ENCODE results near the gene POU2AF1. TPM values are rescaled to one million over a fixed set of nuclear protein-coding genes. Genes with fewer than 3 reads are reported as not detected.

Gene POU2AF1
- total RNA-seq, 3 donors from 2014 or later (not counting 1 experiment from before 2014, with no cell fraction given) = 0.82 to 16.8 (median 1.1) TPM

DNA sequence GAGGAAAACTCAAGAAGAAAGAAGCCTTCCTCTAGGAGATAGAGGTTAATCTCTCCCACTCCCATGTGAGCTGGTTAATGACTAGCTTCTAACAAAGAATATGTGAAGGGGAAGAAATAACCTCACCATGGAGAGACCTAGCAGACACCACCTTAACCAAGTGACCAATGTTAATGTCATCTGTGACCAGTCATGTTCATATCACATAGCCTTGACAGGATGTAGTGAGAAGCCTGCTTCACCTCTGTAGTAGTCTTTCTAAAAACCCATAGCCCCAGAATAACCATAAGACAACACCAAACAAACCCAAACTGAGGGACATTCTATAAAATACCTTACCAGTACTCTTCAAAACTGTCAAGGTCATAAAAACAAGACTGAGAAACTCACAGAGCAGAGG lies 21.5 kb upstream of the POU2AF1 start:
- no peak overlapping the region for H3K27ac ChIP-seq (ENCODE audit: low read length)
- TF ChIP-seq, protein P1, sequence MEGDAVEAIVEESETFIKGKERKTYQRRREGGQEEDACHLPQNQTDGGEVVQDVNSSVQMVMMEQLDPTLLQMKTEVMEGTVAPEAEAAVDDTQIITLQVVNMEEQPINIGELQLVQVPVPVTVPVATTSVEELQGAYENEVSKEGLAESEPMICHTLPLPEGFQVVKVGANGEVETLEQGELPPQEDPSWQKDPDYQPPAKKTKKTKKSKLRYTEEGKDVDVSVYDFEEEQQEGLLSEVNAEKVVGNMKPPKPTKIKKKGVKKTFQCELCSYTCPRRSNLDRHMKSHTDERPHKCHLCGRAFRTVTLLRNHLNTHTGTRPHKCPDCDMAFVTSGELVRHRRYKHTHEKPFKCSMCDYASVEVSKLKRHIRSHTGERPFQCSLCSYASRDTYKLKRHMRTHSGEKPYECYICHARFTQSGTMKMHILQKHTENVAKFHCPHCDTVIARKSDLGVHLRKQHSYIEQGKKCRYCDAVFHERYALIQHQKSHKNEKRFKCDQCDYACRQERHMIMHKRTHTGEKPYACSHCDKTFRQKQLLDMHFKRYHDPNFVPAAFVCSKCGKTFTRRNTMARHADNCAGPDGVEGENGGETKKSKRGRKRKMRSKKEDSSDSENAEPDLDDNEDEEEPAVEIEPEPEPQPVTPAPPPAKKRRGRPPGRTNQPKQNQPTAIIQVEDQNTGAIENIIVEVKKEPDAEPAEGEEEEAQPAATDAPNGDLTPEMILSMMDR (IDR thresholded peaks at IDR 0.05) = no peak
- Mint-ChIP-seq H3K4me3 (no peak overlapping the region), H3K36me3 (no peaks in the 10 kb centered on the region), H3K27ac (no peak overlapping the region), H3K9me3 (no peaks in the 10 kb centered on the region), H3K4me1 (no peaks in the 10 kb centered on the region), H3K27me3 (ENCODE audit: low read depth in 2 of 2) (peaks cover 8 to 9% of the 10 kb centered on the region in 2 donors)
- H3K9me3 ChIP-seq (ENCODE audit: control insufficient read depth, insufficient read depth, low read length) = no peaks in the 10 kb centered on the region
- no peaks in the 10 kb centered on the region for H3K27me3 ChIP-seq (ENCODE audit: control insufficient read depth, insufficient read depth, low read length)
- no peak for DNase-seq
- H3K36me3 ChIP-seq (ENCODE audit: control insufficient read depth, insufficient read depth, low read length) = no peaks in the 10 kb centered on the region
- intact Hi-C loops (cut with micrococcal nuclease) = no loop called here
- H3K4me3 ChIP-seq (ENCODE audit: low read length) = no peak overlapping the region
- H3K4me1 ChIP-seq (ENCODE audit: control insufficient read depth, insufficient read depth, low read length) = peaks cover 4% of the 10 kb centered on the region
- no peak for ATAC-seq

DNA sequence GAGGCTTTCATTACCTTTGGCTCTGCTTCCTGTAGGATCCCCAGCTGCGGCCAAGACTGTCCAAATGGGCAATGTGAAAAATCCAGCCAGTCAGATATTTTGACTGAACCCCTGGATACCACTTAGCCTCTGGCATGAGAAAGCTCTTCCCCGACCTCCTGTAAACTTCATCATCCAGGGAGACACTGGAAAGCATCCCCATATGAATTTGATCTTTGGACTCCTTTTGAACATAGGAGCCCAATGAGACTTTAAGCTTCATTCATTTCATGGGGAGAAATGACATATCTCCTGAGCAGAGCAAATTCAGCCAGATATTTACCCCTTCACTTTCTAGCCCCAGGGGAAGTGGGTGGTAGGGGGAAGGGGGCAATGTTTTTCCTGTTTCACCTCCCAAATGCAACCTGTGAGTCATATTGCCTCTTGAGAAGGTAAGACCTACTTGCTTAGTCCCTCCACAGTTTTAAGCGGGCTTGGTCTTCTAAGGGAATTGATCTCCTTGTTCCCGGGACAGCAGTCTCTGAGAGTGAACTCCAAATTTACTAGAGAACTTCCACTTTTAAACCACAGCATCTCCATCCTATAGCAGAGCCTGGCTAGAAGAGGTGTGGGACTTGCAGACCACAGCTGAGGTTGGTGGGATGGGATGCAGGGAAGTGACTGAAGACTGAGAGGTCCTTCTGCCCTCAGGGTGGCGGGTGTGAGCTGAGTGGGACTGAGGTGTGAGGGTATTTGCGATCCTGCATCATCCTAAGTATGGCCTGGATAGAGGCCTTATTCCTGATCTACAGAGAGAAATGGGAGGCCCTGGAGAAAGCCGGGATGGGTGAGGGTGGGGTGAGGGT lies 20.3 kb upstream of the POU2AF1 start:
- Mint-ChIP-seq H3K9me3 (no peaks in the 10 kb centered on the region), H3K4me3 (no peak overlapping the region), H3K4me1 (no peaks in the 10 kb centered on the region), H3K27ac (no peak overlapping the region), H3K27me3 (ENCODE audit: low read depth in 2 of 2) (peaks cover 6 to 8% of the 10 kb centered on the region in 2 donors), H3K36me3 (no peaks in the 10 kb centered on the region)
- ATAC-seq (no peak), DNase-seq (no peak)
- Histone ChIP-seq H3K27ac (ENCODE audit: low read length) (no peak overlapping the region), H3K4me1 (ENCODE audit: control insufficient read depth, insufficient read depth, low read length) (peaks cover 4% of the 10 kb centered on the region), H3K27me3 (ENCODE audit: control insufficient read depth, insufficient read depth, low read length) (no peaks in the 10 kb centered on the region), H3K4me3 (ENCODE audit: low read length) (no peak overlapping the region), H3K36me3 (ENCODE audit: control insufficient read depth, insufficient read depth, low read length) (no peaks in the 10 kb centered on the region), H3K9me3 (ENCODE audit: control insufficient read depth, insufficient read depth, low read length) (no peaks in the 10 kb centered on the region)
- TF ChIP-seq, protein P1 (IDR thresholded peaks at IDR 0.05) = no peak
- WGBS (ENCODE audit: insufficient coverage) = 78% methylated on average over 6 of the region's 7 CpGs
- intact Hi-C loops (cut with micrococcal nuclease) = no loop called here

DNA sequence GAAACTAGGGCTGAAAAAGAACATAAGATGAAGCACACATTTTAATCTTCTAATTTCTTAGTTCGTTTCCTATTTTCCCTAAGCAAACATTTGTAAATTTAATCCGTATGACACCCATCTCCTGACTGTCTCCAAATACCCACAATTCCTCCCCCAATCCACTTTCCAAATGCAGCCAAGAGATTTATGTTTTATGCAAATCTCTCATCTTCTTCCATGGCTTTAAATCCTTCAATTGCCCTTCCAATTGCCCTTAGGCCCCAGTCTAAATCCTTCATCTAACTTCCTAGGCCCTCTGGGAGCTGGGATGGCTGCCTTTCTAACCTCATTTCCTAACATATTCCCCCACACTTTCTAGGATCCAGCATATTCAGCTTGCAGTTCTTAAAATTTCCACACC lies 18.0 kb upstream of the POU2AF1 start:
- no peak for ATAC-seq
- TF ChIP-seq, protein P1 (IDR thresholded peaks at IDR 0.05) = no peak
- Histone ChIP-seq H3K27me3 (ENCODE audit: control insufficient read depth, insufficient read depth, low read length) (no peaks in the 10 kb centered on the region), H3K4me1 (ENCODE audit: control insufficient read depth, insufficient read depth, low read length) (peaks cover 4% of the 10 kb centered on the region), H3K27ac (ENCODE audit: low read length) (no peak overlapping the region), H3K4me3 (ENCODE audit: low read length) (no peak overlapping the region), H3K9me3 (ENCODE audit: control insufficient read depth, insufficient read depth, low read length) (no peaks in the 10 kb centered on the region), H3K36me3 (ENCODE audit: control insufficient read depth, insufficient read depth, low read length) (no peaks in the 10 kb centered on the region)
- H3K9me3 Mint-ChIP-seq = no peaks in the 10 kb centered on the region
- intact Hi-C loops (cut with micrococcal nuclease) = no loop called here
- H3K4me1 Mint-ChIP-seq = no peaks in the 10 kb centered on the region
- H3K4me3 Mint-ChIP-seq = no peak overlapping the region
- no peak for DNase-seq
- 77% methylated on average over 2 of the region's 2 CpGs for WGBS (ENCODE audit: insufficient coverage)
- H3K36me3 Mint-ChIP-seq = no peaks in the 10 kb centered on the region
- H3K27ac Mint-ChIP-seq = no peak overlapping the region
- H3K27me3 Mint-ChIP-seq (ENCODE audit: low read depth in 2 of 2) = peaks cover 6 to 8% of the 10 kb centered on the region in 2 donors

DNA sequence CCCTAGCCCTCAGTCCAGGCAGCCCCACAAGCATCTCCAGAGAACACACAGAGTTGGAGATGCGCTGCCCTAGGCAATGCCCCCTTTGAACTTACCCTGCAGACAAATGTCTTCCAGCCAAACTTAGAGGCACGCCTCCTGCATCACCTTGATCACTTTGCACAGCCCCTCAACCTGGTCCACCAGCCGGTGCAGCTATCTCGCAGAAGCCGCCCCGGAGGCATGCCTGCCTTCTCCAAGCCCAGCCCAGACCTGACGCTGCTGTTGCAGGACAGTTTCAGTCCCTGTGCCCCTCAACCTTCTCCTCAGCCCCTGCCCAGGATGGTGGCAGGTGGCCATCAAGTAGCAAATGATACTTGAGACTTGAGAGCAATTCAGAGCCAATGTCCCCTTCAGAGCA lies 16.7 kb upstream of the POU2AF1 start:
- Mint-ChIP-seq H3K27ac (no peak overlapping the region), H3K4me3 (no peak overlapping the region), H3K9me3 (no peaks in the 10 kb centered on the region), H3K4me1 (no peaks in the 10 kb centered on the region), H3K36me3 (no peaks in the 10 kb centered on the region), H3K27me3 (ENCODE audit: low read depth in 2 of 2) (peaks cover 5 to 6% of the 10 kb centered on the region in 2 donors)
- ATAC-seq (no peak), DNase-seq (no peak)
- 96% methylated on average over 7 of the region's 7 CpGs for WGBS (ENCODE audit: insufficient coverage)
- intact Hi-C loops (cut with micrococcal nuclease) = no loop called here
- no peak overlapping the region for H3K4me3 ChIP-seq (ENCODE audit: low read length)
- peaks cover 4% of the 10 kb centered on the region for H3K4me1 ChIP-seq (ENCODE audit: control insufficient read depth, insufficient read depth, low read length)
- no peak overlapping the region for H3K27ac ChIP-seq (ENCODE audit: low read length)
- TF ChIP-seq, protein P1 (IDR thresholded peaks at IDR 0.05) = no peak
- H3K36me3 ChIP-seq (ENCODE audit: control insufficient read depth, insufficient read depth, low read length) = no peaks in the 10 kb centered on the region
- H3K9me3 ChIP-seq (ENCODE audit: control insufficient read depth, insufficient read depth, low read length) = no peaks in the 10 kb centered on the region
- no peaks in the 10 kb centered on the region for H3K27me3 ChIP-seq (ENCODE audit: control insufficient read depth, insufficient read depth, low read length)
